GM18498 (cell line): ENCODE results near the gene ASXL1.
"Not testable (repeated sequence)": the region's sequence is repeated elsewhere in the genome, so short reads cannot be mapped to it uniquely, and the experiment has no call there.

ENCODE experiments used
- ATAC-seq: cut with Tn5 transposase; IDR thresholded peaks from one replicate; pipeline ENCODE4 v1.9.1; 2021; ENCODE audit warnings: mild to moderate bottlenecking, moderate library complexity; ENCODE audit not compliant: unreplicated experiment

Gene ASXL1

GRCh38 chr20:32359633-32360332 is 1.7 kb downstream of the ASXL1 start:
- ATAC-seq, result no peak

GRCh38 chr20:32360333-32360634 is 2.2 kb downstream of the ASXL1 start:
- ATAC-seq, result no peak

DNA sequence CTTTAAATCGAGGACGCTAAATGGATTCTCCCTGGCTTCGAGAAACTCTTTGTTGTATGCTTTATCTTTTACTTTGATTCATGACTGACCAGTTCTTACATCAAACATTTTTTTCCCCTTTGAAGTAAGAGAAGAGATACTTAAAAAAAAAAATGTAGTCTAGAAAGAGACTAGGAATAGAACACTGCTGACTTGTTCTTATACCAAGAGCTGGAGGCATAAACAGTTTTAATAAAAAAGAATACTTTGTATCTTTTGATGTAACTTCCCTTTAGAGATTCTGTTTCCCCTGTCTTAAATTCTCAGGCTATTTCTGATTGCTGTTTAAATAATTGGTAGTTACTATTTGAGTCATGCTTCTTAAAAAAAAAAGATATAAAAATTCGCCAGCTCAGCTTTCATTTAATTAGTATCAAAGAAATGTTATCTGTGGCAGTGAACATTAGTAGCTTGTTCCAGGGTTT is 4.8 kb downstream of the ASXL1 start:
- no peak for ATAC-seq

- no peak for ATAC-seq
Observed at GRCh38 chr20:32363492-32363891, 5.4 kb downstream of the ASXL1 start.

GRCh38 chr20:32364554-32365208 is 6.5 kb downstream of the ASXL1 start:
- no peak for ATAC-seq

DNA sequence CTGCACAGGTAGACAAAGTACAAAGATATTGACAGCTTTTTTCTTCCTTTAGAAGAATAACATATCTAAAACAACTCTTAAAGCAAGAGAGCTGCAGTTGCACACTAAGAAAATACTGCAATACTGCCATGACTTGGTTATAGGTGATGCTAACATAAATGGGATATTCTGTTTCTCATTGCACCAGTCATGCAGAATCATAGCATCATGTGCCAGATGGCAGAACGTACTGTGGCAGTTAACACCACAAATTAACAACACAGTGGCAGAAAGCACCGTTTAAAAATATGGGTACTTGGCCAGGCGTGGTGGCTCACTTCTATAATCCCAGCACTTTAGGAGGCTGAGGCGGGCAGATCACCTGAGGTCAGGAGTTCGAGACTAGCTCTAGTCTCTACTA is 7.4 kb downstream of the ASXL1 start:
- no peak for ATAC-seq

- ATAC-seq, result peak; percentile 49
Observed at GRCh38 chr20:32366380-32366779, 8.2 kb downstream of the ASXL1 start.

DNA sequence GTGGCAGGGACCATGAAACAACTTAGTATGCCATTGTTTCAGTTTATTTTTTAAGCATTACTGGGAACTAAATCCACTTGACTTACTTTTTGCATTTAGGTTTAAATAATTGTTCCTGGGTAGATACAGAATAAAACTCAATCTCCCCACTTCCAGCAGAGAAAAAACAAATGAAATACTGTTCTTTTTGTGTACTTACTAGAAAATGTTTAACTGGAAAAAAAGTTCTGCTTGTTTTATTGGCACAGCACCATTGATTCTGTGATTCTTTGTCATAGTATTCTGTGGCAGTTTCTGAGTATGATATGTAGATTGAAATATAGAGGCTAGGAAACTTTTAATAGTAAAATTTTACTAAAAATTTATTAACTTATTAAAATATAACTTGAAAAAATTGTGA is 10.2 kb downstream of the ASXL1 start:
- ATAC-seq, result no peak

- peak; percentile 46 for ATAC-seq
Observed at GRCh38 chr20:32368925-32369324, 10.8 kb downstream of the ASXL1 start.

GRCh38 chr20:32370897-32371296 is 12.8 kb downstream of the ASXL1 start:
- ATAC-seq, result no peak

DNA sequence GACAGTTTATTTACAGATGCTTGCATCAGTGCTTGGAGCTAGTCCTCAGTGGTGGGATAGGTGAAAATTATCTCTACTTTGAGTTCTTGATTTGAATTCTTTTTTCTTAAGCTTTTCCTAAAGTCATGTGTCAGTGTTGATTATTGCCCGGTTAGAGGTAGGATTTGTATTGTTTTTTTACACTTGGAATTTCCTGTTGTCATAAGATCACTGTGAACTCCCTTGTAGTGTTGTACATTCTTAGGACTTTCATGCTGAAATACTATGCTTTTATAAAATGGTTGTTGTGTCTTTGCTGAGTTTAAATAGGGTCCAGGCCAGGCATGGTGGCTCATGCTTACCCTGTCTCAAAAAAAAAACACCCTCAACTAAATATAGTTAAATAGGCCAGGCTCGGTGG is 20.3 kb downstream of the ASXL1 start:
- no peak for ATAC-seq

GRCh38 chr20:32380037-32380436 is 21.9 kb downstream of the ASXL1 start:
- ATAC-seq, result not testable (repeated sequence)

GRCh38 chr20:32380745-32381144 is 22.6 kb downstream of the ASXL1 start:
- ATAC-seq, result no peak

DNA sequence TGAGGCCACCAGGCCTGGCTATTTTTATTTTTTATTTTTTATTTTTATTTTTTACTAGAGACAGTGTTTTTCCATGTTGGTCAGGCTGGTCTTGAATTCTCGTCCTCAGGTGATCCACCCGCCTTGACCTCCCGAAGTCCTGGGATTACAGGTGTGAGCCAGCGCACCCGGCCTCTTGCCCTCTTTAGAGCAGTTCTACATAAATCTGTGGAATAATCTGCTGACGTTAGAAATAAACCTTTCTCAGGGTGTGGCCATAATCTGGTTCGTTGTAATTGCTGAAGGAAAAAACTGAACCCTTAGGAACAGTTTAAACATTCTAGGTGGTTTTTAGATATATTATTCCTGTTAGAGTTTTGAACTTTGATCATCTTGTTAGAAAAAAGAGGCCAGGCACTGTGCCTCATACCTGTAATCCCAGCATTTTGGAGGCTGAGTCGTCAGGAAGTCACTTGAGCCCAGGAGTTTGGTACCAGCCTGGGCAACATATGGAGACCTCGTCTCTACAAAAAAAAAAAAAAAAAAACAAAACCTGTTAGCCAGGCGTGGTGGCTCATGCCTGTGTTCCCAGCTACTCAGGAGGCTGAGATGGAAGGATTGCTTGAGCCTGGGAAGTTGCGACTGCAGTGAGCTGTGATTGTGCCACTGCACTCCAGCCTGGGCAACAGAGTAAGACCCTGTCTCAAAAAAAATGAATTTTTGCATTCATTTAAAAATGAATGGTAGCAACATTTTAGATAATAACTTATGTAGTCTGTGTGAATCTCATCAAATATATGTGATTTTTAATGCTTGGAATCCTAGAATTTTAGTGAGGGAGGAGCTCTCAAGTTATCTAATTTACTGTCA is 24.2 kb downstream of the ASXL1 start:
- no peak for ATAC-seq

DNA sequence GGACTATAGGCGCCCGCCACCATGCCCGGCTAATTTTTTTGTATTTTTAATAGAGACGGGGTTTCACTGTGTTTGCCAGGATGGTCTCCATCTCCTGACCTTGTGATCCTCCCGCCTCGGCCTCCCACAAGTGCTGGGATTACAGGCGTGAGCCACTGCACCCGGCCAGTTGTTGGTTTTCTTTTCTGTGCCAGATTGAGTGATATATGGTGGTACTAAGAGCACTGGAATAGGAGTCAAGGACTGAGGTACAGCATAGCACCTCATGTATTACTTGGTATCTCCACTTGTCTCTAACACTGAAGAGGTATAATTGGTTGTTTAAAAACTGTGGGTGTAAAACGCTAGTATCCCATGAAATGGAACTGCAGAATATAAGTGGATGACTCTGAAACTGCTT is 25.3 kb downstream of the ASXL1 start:
- ATAC-seq, result not testable (repeated sequence)

GRCh38 chr20:32385541-32385940 is 27.4 kb downstream of the ASXL1 start:
- no peak for ATAC-seq

DNA sequence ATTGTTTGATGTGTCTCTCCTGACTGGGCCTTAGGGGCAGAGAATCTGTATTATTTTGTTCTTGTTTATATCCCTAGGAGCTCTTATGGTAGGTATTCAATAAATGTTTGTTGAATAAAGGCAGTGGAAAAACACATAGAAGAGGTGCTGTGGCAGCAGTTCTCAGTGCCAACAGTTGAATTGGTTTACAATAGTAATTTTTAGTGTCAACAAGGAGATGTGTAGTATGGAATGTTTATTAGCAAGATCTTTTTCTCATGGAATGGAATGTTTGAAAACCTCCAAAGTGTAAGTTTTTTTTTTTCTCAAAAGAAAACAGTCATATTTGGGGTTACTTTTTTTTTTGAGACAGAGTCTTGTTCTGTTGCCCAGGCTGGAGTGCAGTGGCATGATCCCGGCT is 28.0 kb downstream of the ASXL1 start:
- no peak for ATAC-seq

- ATAC-seq, result no peak
Observed at GRCh38 chr20:32387252-32387651, 29.1 kb downstream of the ASXL1 start.

DNA sequence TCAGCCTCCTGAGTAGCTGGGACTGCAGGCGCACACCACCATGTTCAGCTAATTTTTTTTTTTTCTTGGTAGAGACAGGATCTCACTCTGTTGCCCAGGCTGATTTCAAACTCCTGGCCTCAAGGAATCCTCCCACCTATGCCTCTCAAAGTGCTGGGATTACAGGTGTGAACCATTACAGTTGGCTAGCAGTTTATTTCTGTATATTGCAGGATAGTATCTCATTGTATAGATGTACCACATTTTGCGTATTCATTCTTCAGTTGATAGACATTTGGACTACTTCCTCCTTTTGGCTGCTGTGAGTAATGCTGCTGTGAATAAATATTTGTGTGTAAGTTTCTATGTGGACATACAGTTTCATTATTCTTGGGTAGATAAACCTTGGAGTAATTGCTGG is 32.9 kb downstream of the ASXL1 start:
- no peak for ATAC-seq

- ATAC-seq, result no peak
Observed at GRCh38 chr20:32395066-32395465, 36.9 kb downstream of the ASXL1 start.

DNA sequence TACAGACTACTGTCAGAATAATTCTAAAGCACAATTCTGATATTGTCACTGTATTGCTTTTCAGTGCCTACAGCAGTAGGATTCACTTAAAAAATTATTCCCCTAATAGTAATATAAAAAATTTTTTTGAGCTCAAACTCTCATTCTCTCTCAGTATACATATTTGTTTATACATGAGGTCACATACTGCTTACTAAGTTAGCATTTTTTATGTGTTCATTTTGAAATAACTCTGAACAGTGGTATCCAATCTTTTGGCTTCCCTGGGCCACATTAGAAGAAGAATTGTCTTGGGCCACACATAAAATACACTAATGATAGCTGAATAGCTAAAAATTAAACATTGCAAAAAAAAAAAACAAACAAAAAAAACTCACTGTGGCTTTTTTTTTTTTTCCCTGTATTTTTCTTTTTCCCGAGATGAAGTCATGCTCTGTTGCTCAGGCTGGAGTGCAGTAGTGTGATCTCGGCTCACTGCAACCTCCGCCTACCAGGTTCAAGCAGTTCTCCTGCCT is 38.6 kb downstream of the ASXL1 start:
- ATAC-seq, result no peak
